ENCODE data around the gene RAB9A. TPM values are rescaled to one million over a fixed set of nuclear protein-coding genes. Genes with fewer than 3 reads are reported as not detected.

Gene RAB9A
- total and polyA plus RNA-seq, 9 of the 15 experiments (the other 6 are each of a cell fraction or from before 2014, with no cell fraction given): 13.5 to 20.8 (median 17.7) TPM

- Histone ChIP-seq H3K9me1 (ENCODE audit: control insufficient read depth, insufficient read depth, low read length) (no peaks in the 10 kb centered on the region), H3K79me2 (ENCODE audit: control insufficient read depth, insufficient read depth, low read length) (no peaks in the 10 kb centered on the region), H3K4me2 (ENCODE audit: insufficient read depth, low read length) (peak overlapping the region; percentile 80), H3K4me3 (peak overlapping the region; percentile 18; the same call in 1 of the 2 replicates), H3K27me3 (ENCODE audit: control insufficient read depth in 2 of 2, insufficient read depth in 2 of 2, low read length in 2 of 2) (no peaks in the 10 kb centered on the region), H3K9ac (ENCODE audit: insufficient read depth in 1 of 2, low read depth in 2 of 2, low read length in 2 of 2) (peak overlapping the region; percentile 55 to 59; a peak in 3 of 4 replicates), H3K36me3 (ENCODE audit: control insufficient read depth, insufficient read depth, low read length) (no peaks in the 10 kb centered on the region), H3K27ac (ENCODE audit: extremely low read depth, low read depth, low read length) (peak overlapping the region; percentile 91), H2AFZ (ENCODE audit: low read depth, low read length) (peak overlapping the region; percentile 99), H4K20me1 (replicated peaks; ENCODE audit: control insufficient read depth, insufficient read depth, low read length) (no peaks in the 10 kb centered on the region), H3K4me1 (replicated peaks in 1 of 2; ENCODE audit: control insufficient read depth in 2 of 2, insufficient read depth in 2 of 2, low read length in 2 of 2) (peaks cover 0 to 3% of the 10 kb centered on the region in 2 experiments; a peak in 3 of 5 replicates), H3K9me3 (replicated peaks; ENCODE audit: control insufficient read depth, insufficient read depth, low read depth, low read length) (no peaks in the 10 kb centered on the region)
- CTCF ChIA-PET (ENCODE audit: low intra/inter-chr PET ratio): no interaction called here
- in situ Hi-C loops (cut with MboI): loop anchor here (25.0 kb wide), 1 partner anchor 707 kb away; no protein-coding TSS in a partner anchor
- BruUV-seq (replicated peaks): no TSS peak
- ATAC-seq (peak; percentile 93), DNase-seq (ENCODE audit: extremely low read depth in 1 of 4, low spot score in 3 of 4) (peak; percentile 47 to 78 (median 56)), FAIRE-seq (peak; percentile 82)
- POLR2A ChIA-PET: interaction anchor here (0.6 to 1.3 kb wide), 7 partner anchors 11 to 1267 kb away, joined by 3 to 8 read pairs (median 3); partner anchors contain the start of genes RAB9A and TCEANC
- intact Hi-C loops (cut with micrococcal nuclease): loop anchor here (1.0 kb wide), 2 partner anchors 16 to 20 kb away; partner anchors contain the start of genes RAB9A and TCEANC
- whole genome bisulfite sequencing (ENCODE audit: insufficient coverage, low coverage, missing lambda C conversion rate): 1% methylated on average over 9 of the region's 9 CpGs
- TF ChIP-seq ATF1 (CRISPR knock-in tag; IDR thresholded peaks at IDR 0.05) (no peak), ATF1 (tag; IDR thresholded peaks at IDR 0.05) (peak; percentile 47; the same call in 1 of the 2 replicates), ZNF347 (CRISPR knock-in tag; IDR thresholded peaks at IDR 0.05; ENCODE audit: low read depth) (no peak), ZNF239 (CRISPR knock-in tag; IDR thresholded peaks at IDR 0.05) (no peak), SRSF7 (optimal IDR thresholded peaks at IDR 0.05; ENCODE audit: low read depth, low read length) (no peak), CHD2 (IDR thresholded peaks at IDR 0.05; ENCODE audit: low read depth, low read length) (no peak), JUND (IDR thresholded peaks at IDR 0.05; ENCODE audit: borderline replicate concordance, low read depth, low read length) (peak; percentile 68; the same call in 1 of the 2 replicates), JUND (tag; IDR thresholded peaks at IDR 0.05; ENCODE audit: borderline replicate concordance, low read depth, low read length) (peak; percentile 81; the same call in 2 of the 3 replicates), ZC3H4 (CRISPR knock-in tag; IDR thresholded peaks at IDR 0.05; ENCODE audit: borderline replicate concordance) (no peak), HNRNPL (IDR thresholded peaks at IDR 0.05; ENCODE audit: low read depth, low read length) (no peak), ASH1L (IDR thresholded peaks at IDR 0.05; ENCODE audit: borderline replicate concordance, low read depth, partially characterized antibody) (no peak), PURB (CRISPR knock-in tag; IDR thresholded peaks at IDR 0.05; ENCODE audit: low read depth) (no peak), CBX5 (IDR thresholded peaks at IDR 0.05; ENCODE audit: borderline replicate concordance, low read depth) (no peak), U2AF2 (optimal IDR thresholded peaks at IDR 0.05; ENCODE audit: low read depth, low read length) (no peak), NR2F6 (CRISPR knock-in tag; IDR thresholded peaks at IDR 0.05) (no peak), TFAM (CRISPR knock-in tag; conservative IDR thresholded peaks at IDR 0.05) (no peak), ZNF699 (CRISPR knock-in tag; IDR thresholded peaks at IDR 0.05; ENCODE audit: insufficient replicate concordance) (no peak), POLR2AphosphoS2 (IDR thresholded peaks at IDR 0.05; ENCODE audit: low read length) (no peak), EHMT2 (IDR thresholded peaks at IDR 0.05) (0 out of 2 replicates have a peak, but pooled peaks have one; percentile 24), BRD4 (IDR thresholded peaks at IDR 0.05) (no peak), SP2 (IDR thresholded peaks at IDR 0.05; ENCODE audit: extremely low read depth, low read depth, low read length, poor library complexity, severe bottlenecking) (no peak), MYC (IDR thresholded peaks at IDR 0.05; ENCODE audit: low read depth, low read length) (peak; percentile 37; the same call in 1 of the 2 replicates), MYC (CRISPR knock-in tag; IDR thresholded peaks at IDR 0.05; ENCODE audit: borderline replicate concordance, low read depth) (no peak), ZFP30 (CRISPR knock-in tag; IDR thresholded peaks at IDR 0.05; ENCODE audit: borderline replicate concordance) (no peak)
- TF ChIP-seq, protein P1, sequence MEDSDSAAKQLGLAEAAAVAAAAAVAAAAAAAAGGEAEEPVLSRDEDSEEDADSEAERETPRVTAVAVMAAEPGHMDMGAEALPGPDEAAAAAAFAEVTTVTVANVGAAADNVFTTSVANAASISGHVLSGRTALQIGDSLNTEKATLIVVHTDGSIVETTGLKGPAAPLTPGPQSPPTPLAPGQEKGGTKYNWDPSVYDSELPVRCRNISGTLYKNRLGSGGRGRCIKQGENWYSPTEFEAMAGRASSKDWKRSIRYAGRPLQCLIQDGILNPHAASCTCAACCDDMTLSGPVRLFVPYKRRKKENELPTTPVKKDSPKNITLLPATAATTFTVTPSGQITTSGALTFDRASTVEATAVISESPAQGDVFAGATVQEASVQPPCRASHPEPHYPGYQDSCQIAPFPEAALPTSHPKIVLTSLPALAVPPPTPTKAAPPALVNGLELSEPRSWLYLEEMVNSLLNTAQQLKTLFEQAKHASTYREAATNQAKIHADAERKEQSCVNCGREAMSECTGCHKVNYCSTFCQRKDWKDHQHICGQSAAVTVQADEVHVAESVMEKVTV (CRISPR knock-in tag; IDR thresholded peaks at IDR 0.05): no peak
Observed at GRCh38 chrX:13669246-13669737, 19.6 kb upstream of the RAB9A start.
